LNCaP clone FGC (cell line): ENCODE measurements around the gene UNC93B1.
"Not testable (repeated sequence)": the region's sequence is repeated elsewhere in the genome, so short reads cannot be mapped to it uniquely, and the experiment has no call there.

Source experiments
- DNase-seq: peaks from one replicate; pipeline ENCODE4 v3.0.0-alpha.2; 2011; ENCODE audit warnings: low read depth
- H3K4me3 ChIP-seq: 2 replicates; pipeline ENCODE4 v1.5.1; 2011; ENCODE audit warnings: mild to moderate bottlenecking, low read depth, low read length, control low read depth
- TF ChIP-seq, protein P1 (sequence below): IDR thresholded peaks from 2 replicates; pipeline ENCODE4 v1.5.1; 2012; ENCODE audit warnings: mild to moderate bottlenecking; ENCODE audit not compliant: control insufficient read depth, insufficient read depth; ENCODE audit errors: extremely low read depth

Gene UNC93B1

GRCh38 chr11:67943406-67943805 lies 60.5 kb downstream of the UNC93B1 start:
- TF ChIP-seq, protein P1, sequence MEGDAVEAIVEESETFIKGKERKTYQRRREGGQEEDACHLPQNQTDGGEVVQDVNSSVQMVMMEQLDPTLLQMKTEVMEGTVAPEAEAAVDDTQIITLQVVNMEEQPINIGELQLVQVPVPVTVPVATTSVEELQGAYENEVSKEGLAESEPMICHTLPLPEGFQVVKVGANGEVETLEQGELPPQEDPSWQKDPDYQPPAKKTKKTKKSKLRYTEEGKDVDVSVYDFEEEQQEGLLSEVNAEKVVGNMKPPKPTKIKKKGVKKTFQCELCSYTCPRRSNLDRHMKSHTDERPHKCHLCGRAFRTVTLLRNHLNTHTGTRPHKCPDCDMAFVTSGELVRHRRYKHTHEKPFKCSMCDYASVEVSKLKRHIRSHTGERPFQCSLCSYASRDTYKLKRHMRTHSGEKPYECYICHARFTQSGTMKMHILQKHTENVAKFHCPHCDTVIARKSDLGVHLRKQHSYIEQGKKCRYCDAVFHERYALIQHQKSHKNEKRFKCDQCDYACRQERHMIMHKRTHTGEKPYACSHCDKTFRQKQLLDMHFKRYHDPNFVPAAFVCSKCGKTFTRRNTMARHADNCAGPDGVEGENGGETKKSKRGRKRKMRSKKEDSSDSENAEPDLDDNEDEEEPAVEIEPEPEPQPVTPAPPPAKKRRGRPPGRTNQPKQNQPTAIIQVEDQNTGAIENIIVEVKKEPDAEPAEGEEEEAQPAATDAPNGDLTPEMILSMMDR, result peak; percentile 34
- not testable (repeated sequence) for DNase-seq, H3K4me3 ChIP-seq
